Gastrocnemius medialis (tissue), 4 donors: Measurements from ENCODE around the gene RRAD. TPM values are rescaled to one million over a fixed set of nuclear protein-coding genes. Genes with fewer than 3 reads are reported as not detected.
"Not testable (repeated sequence)": the region's sequence is repeated elsewhere in the genome, so short reads cannot be mapped to it uniquely, and the experiment has no call there.

ENCODE experiments used
- ATAC-seq, 2 donors: fragments of 150-250 bp; one replicate each; pipeline ENCODE4 v1.9.1; 2016
- DNase-seq, 2 donors: peaks; one replicate each; pipeline ENCODE4 v3.0.0-alpha.2; 2019
- H3K27ac ChIP-seq, 4 donors: fragments of 200-600 bp; sonication (generic); 1 replicate in 1 of 4; 2 replicates in 3 of 4; pipeline ENCODE4 v1.5.1; 2016 to 2018; ENCODE audit warnings: mild to moderate bottlenecking in 2 of 4, moderate library complexity in 1 of 4
- H3K27me3 ChIP-seq, 3 donors: fragments of 200-600 bp; sonication (generic) in 2 of 3; 1 replicate in 1 of 3; 2 replicates in 2 of 3; pipeline versions ENCODE4 v1.5.1 to v1.6.0; 2016 to 2019; ENCODE audit warnings: mild to moderate bottlenecking in 1 of 3, moderate library complexity in 1 of 3
- H3K36me3 ChIP-seq, 2 donors: fragments of 200-600 bp; sonication (generic) in 1 of 2; one replicate each; pipeline ENCODE4 v1.5.1; 2017 to 2018
- H3K4me1 ChIP-seq, 2 donors: fragments of 200-600 bp; sonication (generic) in 1 of 2; one replicate each; pipeline ENCODE4 v1.5.1; 2016 to 2017; ENCODE audit warnings: mild to moderate bottlenecking in 2 of 2
- H3K4me3 ChIP-seq, 4 donors: fragments of 200-600 bp; sonication (generic) in 3 of 4; 1 replicate in 1 of 4; 2 replicates in 3 of 4; pipeline ENCODE4 v1.5.1; 2016 to 2019; ENCODE audit warnings: mild to moderate bottlenecking in 2 of 4
- H3K9me3 ChIP-seq, 3 donors: fragments of 200-600 bp; sonication (generic) in 2 of 3; 1 replicate in 1 of 3; 2 replicates in 2 of 3; pipeline ENCODE4 v1.5.1; 2016 to 2019
- CTCF ChIP-seq, 5 experiments: fragments of 450-650 bp in 3 of 5; fragments of 200-600 bp in 2 of 5; sonication (generic) in 2 of 5; IDR thresholded peaks in 4 of 5; conservative IDR thresholded peaks in 1 of 5; 1 replicate in 4 of 5; 2 replicates in 1 of 5; pipeline ENCODE4 v1.5.1; 2016 to 2019; ENCODE audit warnings: antibody characterized with exemption in 5 of 5, mild to moderate bottlenecking in 3 of 5, moderate library complexity in 3 of 5
- POLR2A ChIP-seq, 2 donors: fragments of 450-650 bp; IDR thresholded peaks; one replicate each; pipeline ENCODE4 v1.6.1; 2017; ENCODE audit warnings: antibody characterized with exemption in 2 of 2, mild to moderate bottlenecking in 2 of 2, moderate library complexity in 2 of 2
- in situ Hi-C, 4 donors: fragments of 200-750 bp; cut with MboI; loops; one replicate each; pipeline versions ENCODE4 v1.15.0 to v1.8.0; 2017; ENCODE audit warnings: low sequenced_read_pairs in 4 of 4
- intact Hi-C: fragments of 100-400 bp; cut with DNase I; formaldehyde crosslinking; loops from one replicate; pipeline ENCODE4 v1.15.1; 2023; ENCODE audit warnings: low total_unique reads
- total RNA-seq, 4 donors: library from RNA; depleted of rRNA; stranded (reverse); fragments of >200 nt; gene quantifications; one replicate each; pipeline versions ENCODE4 v1.1.0 to v1.2.3, GENCODE V29; 2016

RRAD gene
- total RNA-seq, 4 donors from 2014 or later, result 286 to 1,191 (median 655) TPM

GRCh38 chr16:66937725-66938337, 12.5 kb upstream of the RRAD start:
- no peak for ATAC-seq
- H3K27ac ChIP-seq, result peak overlapping the region; percentile 28 to 98 (median 96)
- intact Hi-C loops (no loop called here), in situ Hi-C loops (no loop called here)
- H3K4me3 ChIP-seq, result no peak overlapping the region
- no peak for DNase-seq
- H3K9me3 ChIP-seq, result no peaks in the 10 kb centered on the region
- TF ChIP-seq POLR2A (IDR thresholded peaks at IDR 0.05), result no peak
- TF ChIP-seq CTCF (IDR thresholded peaks at IDR 0.05 in 4 of 5, conservative IDR thresholded peaks at IDR 0.05 in 1 of 5), result no peak
- peaks cover 0 to 59% of the 10 kb centered on the region in 2 donors for H3K36me3 ChIP-seq
- H3K4me1 ChIP-seq, result peaks cover 30 to 35% of the 10 kb centered on the region in 2 donors
- H3K27me3 ChIP-seq, result no peaks in the 10 kb centered on the region

- in situ Hi-C loops (no loop called here), intact Hi-C loops (no loop called here)
- Histone ChIP-seq H3K36me3 (peaks cover 0 to 57% of the 10 kb centered on the region in 2 donors), H3K27ac (peak overlapping the region; percentile 95 to 99 (median 98)), H3K4me3 (peak overlapping the region in 1 of 4 donors; percentile 95), H3K27me3 (no peaks in the 10 kb centered on the region), H3K9me3 (no peaks in the 10 kb centered on the region), H3K4me1 (peaks cover 32 to 43% of the 10 kb centered on the region in 2 donors)
- TF ChIP-seq CTCF (IDR thresholded peaks at IDR 0.05 in 4 of 5, conservative IDR thresholded peaks at IDR 0.05 in 1 of 5), result no peak
- TF ChIP-seq POLR2A (IDR thresholded peaks at IDR 0.05), result no peak
- no peak for ATAC-seq
- peak in 1 of 2 donors; percentile 20 for DNase-seq
Observed at GRCh38 chr16:66936889-66937554, 11.7 kb upstream of the RRAD start.

- peak overlapping the region; percentile 95 to 99 (median 98) for H3K27ac ChIP-seq
Observed at GRCh38 chr16:66936462-66936861, 11.1 kb upstream of the RRAD start.

GRCh38 chr16:66935314-66936011, 10.1 kb upstream of the RRAD start, which contains the start of gene CES2:
Gene CES2, plus strand, starts transcription at chr16:66935516. Its CDS starts 120 bp downstream, at chr16:66935636.
- peak; percentile 37 to 64 for TF ChIP-seq POLR2A (IDR thresholded peaks at IDR 0.05)
- no peak for TF ChIP-seq CTCF (IDR thresholded peaks at IDR 0.05 in 4 of 5, conservative IDR thresholded peaks at IDR 0.05 in 1 of 5)
- DNase-seq (peak; percentile 63 to 68), ATAC-seq (peak; percentile 28 to 40)
- H3K4me1 ChIP-seq, result peaks cover 36 to 47% of the 10 kb centered on the region in 2 donors
- intact Hi-C loops, result no loop called here
- H3K27me3 ChIP-seq, result no peaks in the 10 kb centered on the region
- H3K36me3 ChIP-seq, result peaks cover 0 to 48% of the 10 kb centered on the region in 2 donors
- peak within 1 kb of the TSS; percentile 95 to 99 (median 98) for H3K27ac ChIP-seq
- in situ Hi-C loops, result no loop called here
- H3K9me3 ChIP-seq, result no peaks in the 10 kb centered on the region
- peak within 1 kb of the TSS; percentile 88 to 99 (median 94) for H3K4me3 ChIP-seq

More at GRCh38 chr16:66936462-66936861, 11.1 kb upstream of the RRAD start:
- TF ChIP-seq POLR2A (IDR thresholded peaks at IDR 0.05) (peak; percentile 19 to 27), CTCF (IDR thresholded peaks at IDR 0.05 in 4 of 5, conservative IDR thresholded peaks at IDR 0.05 in 1 of 5) (no peak)
- H3K36me3 ChIP-seq, result peaks cover 0 to 57% of the 10 kb centered on the region in 2 donors
- ATAC-seq, result peak; percentile 6 to 19
- H3K4me1 ChIP-seq, result peaks cover 34 to 44% of the 10 kb centered on the region in 2 donors
- no peaks in the 10 kb centered on the region for H3K9me3 ChIP-seq
- H3K4me3 ChIP-seq, result peak overlapping the region; percentile 88 to 99 (median 94)
- H3K27me3 ChIP-seq, result no peaks in the 10 kb centered on the region
- intact Hi-C loops, result no loop called here
- peak in 1 of 2 donors; percentile 56 for DNase-seq
- in situ Hi-C loops, result no loop called here

GRCh38 chr16:66934839-66935313, 9.5 kb upstream of the RRAD start:
- H3K27me3 ChIP-seq, in situ Hi-C loops, intact Hi-C loops, DNase-seq, H3K9me3 ChIP-seq: not testable (repeated sequence)
- H3K4me3 ChIP-seq, result peak overlapping the region; percentile 88 to 99 (median 94)
- peak; percentile 3 to 8 for ATAC-seq
- H3K27ac ChIP-seq, result peak overlapping the region; percentile 95 to 99 (median 98)
- H3K36me3 ChIP-seq, result peaks cover 0 to 42% of the 10 kb centered on the region in 2 donors
- H3K4me1 ChIP-seq, result peaks cover 42 to 53% of the 10 kb centered on the region in 2 donors
